ENCODE measurements around the gene CDC42SE2. TPM values are rescaled to one million over a fixed set of nuclear protein-coding genes. Genes with fewer than 3 reads are reported as not detected.
A peak's percentile ranks its signal among the peaks of the same experiment; 100 is the strongest.

The CDC42SE2 gene
- total RNA-seq, 1 experiment from 2014 or later, result 23.2 TPM

DNA sequence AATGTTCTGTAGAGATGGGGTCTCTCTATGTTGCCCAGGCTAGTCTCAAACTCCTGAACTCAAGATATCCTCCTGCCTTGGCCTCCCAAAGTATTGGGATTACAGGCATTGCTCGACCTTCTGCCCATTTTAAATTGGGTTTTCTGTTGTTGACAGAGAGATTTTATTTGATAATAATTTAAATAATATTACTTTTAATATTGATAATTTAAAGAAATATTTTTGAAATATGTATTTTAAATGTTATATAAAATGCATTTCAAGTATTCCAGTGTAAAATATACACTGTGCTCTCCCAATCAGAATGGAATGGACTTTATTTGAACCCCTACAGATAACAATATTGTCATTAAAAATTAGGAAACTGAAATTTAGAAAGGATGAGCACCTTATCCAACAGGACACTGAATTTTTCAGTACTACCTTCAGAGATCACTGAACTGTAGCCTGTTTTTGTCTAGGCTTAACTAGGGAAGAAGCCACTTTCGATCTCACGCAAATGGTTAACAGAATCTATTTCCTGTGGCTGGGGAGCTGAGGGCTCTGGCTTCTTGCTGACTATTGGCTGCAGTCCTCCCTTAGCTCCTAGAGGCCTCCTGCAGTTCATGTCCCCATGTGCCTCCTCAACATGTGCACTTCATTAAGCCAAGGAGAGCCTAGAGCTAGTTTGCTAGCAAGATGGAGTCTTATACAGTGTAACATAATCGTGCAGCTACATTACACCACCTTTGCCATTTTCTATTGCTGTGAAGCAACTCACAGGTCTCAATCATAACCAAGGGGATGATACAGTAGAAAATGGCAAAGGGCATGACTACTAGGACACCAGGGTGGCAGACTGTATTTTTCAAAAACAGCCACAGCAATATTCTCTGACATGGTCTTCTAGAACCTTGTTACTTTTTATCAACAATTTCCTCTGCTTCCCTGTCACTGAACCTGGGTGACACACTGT lies 150.0 kb downstream of the CDC42SE2 start:
- WGBS (ENCODE audit: extremely low coverage, insufficient read length, low lambda C conversion rate), result no CpG with 5 or more reads among the region's 4 CpGs

More for the DNA sequence above, 150.0 kb downstream of the CDC42SE2 start:
- H3K9ac ChIP-seq (ENCODE audit: extremely low read depth, insufficient read length, low read length), result no peak overlapping the region
- no peak overlapping the region for H2BK5ac ChIP-seq (ENCODE audit: insufficient read length, low read length)
- TF ChIP-seq, protein P1, sequence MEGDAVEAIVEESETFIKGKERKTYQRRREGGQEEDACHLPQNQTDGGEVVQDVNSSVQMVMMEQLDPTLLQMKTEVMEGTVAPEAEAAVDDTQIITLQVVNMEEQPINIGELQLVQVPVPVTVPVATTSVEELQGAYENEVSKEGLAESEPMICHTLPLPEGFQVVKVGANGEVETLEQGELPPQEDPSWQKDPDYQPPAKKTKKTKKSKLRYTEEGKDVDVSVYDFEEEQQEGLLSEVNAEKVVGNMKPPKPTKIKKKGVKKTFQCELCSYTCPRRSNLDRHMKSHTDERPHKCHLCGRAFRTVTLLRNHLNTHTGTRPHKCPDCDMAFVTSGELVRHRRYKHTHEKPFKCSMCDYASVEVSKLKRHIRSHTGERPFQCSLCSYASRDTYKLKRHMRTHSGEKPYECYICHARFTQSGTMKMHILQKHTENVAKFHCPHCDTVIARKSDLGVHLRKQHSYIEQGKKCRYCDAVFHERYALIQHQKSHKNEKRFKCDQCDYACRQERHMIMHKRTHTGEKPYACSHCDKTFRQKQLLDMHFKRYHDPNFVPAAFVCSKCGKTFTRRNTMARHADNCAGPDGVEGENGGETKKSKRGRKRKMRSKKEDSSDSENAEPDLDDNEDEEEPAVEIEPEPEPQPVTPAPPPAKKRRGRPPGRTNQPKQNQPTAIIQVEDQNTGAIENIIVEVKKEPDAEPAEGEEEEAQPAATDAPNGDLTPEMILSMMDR (conservative IDR thresholded peaks at IDR 0.05), result no peak
- no peaks in the 10 kb centered on the region for H3K27me3 ChIP-seq (ENCODE audit: insufficient read depth, low read length)
- H3K36me3 Mint-ChIP-seq (ENCODE audit: insufficient read depth in 1 of 3, low read depth in 3 of 3), result peaks cover 6 to 26% (median 13%) of the 10 kb centered on the region in 3 experiments; a peak in 6 of 7 replicates
- no peak overlapping the region for H3K27ac ChIP-seq (ENCODE audit: insufficient read length, low read depth, low read length)
- no peak overlapping the region for H3K4me2 ChIP-seq (ENCODE audit: insufficient read depth, insufficient read length, low read length)
- H3K4me1 Mint-ChIP-seq, result peaks cover 2% of the 10 kb centered on the region in 2 experiments; a peak in 2 of 4 replicates
- H3K27ac Mint-ChIP-seq, result peak overlapping the region in 1 of 3 experiments; percentile 56; a peak in 1 of 7 replicates
- H3K4me3 Mint-ChIP-seq, result no peak overlapping the region
- H4K5ac ChIP-seq (ENCODE audit: insufficient read length, low read depth, low read length), result no peak overlapping the region
- no peak overlapping the region for H3K56ac ChIP-seq (ENCODE audit: insufficient read length, low read depth, low read length)
- no peak overlapping the region for H2BK12ac ChIP-seq (ENCODE audit: insufficient read length, low read depth, low read length)
- no peaks in the 10 kb centered on the region for H3K27me3 Mint-ChIP-seq (ENCODE audit: low read depth)
- H3K18ac ChIP-seq (ENCODE audit: insufficient read length, low read depth, low read length), result no peak overlapping the region
- H3K4ac ChIP-seq (ENCODE audit: low read depth, low read length), result no peak overlapping the region
- DNase-seq, result no peak
- H3K79me1 ChIP-seq (ENCODE audit: insufficient read depth, low read depth, low read length, poor library complexity, severe bottlenecking), result no peaks in the 10 kb centered on the region
- H4K91ac ChIP-seq (ENCODE audit: insufficient read length, low read depth, low read length), result no peak overlapping the region
- no peak overlapping the region for H2BK20ac ChIP-seq (ENCODE audit: low read depth, low read length, poor library complexity, severe bottlenecking)
- H3T11ph ChIP-seq (ENCODE audit: low read length), result no peak overlapping the region
- H2BK15ac ChIP-seq (ENCODE audit: low read depth, low read length), result no peak overlapping the region
- H2AK5ac ChIP-seq (ENCODE audit: insufficient read length, low read length), result no peak overlapping the region
- no peak overlapping the region for H2AFZ ChIP-seq (ENCODE audit: low read length)
- H3K23ac ChIP-seq (ENCODE audit: insufficient read length, low read depth, low read length), result no peak overlapping the region
- H3K4me1 ChIP-seq (ENCODE audit: insufficient read depth, low read length), result no peaks in the 10 kb centered on the region
- no peaks in the 10 kb centered on the region for H3K23me2 ChIP-seq (ENCODE audit: insufficient read length, low read depth, low read length, poor library complexity, severe bottlenecking)
- H3K9me3 ChIP-seq (ENCODE audit: control insufficient read depth, low read depth, low read length), result no peaks in the 10 kb centered on the region
- H4K8ac ChIP-seq (replicated peaks; ENCODE audit: insufficient read length, low read depth, low read length), result no peak overlapping the region
- no peak overlapping the region for H3K14ac ChIP-seq (ENCODE audit: insufficient read depth, low read length)
- no peak overlapping the region for H2BK120ac ChIP-seq (ENCODE audit: low read depth, low read length, poor library complexity, severe bottlenecking)
- H3K9me3 Mint-ChIP-seq, result no peaks in the 10 kb centered on the region; a peak in 3 of 5 replicates
- H4K20me1 ChIP-seq (ENCODE audit: control insufficient read depth, insufficient read depth, insufficient read length), result no peaks in the 10 kb centered on the region
- no peaks in the 10 kb centered on the region for H3K79me2 ChIP-seq (ENCODE audit: insufficient read depth, low read length)
